HG03571 (cell line): ENCODE results near the gene PILRB.
"Not testable (repeated sequence)": the region's sequence is repeated elsewhere in the genome, so short reads cannot be mapped to it uniquely, and the experiment has no call there.

ENCODE experiments used
- ATAC-seq: cut with Tn5 transposase; IDR thresholded peaks from one replicate; pipeline ENCODE4 v1.9.1; 2021; ENCODE audit not compliant: unreplicated experiment

The PILRB gene

DNA sequence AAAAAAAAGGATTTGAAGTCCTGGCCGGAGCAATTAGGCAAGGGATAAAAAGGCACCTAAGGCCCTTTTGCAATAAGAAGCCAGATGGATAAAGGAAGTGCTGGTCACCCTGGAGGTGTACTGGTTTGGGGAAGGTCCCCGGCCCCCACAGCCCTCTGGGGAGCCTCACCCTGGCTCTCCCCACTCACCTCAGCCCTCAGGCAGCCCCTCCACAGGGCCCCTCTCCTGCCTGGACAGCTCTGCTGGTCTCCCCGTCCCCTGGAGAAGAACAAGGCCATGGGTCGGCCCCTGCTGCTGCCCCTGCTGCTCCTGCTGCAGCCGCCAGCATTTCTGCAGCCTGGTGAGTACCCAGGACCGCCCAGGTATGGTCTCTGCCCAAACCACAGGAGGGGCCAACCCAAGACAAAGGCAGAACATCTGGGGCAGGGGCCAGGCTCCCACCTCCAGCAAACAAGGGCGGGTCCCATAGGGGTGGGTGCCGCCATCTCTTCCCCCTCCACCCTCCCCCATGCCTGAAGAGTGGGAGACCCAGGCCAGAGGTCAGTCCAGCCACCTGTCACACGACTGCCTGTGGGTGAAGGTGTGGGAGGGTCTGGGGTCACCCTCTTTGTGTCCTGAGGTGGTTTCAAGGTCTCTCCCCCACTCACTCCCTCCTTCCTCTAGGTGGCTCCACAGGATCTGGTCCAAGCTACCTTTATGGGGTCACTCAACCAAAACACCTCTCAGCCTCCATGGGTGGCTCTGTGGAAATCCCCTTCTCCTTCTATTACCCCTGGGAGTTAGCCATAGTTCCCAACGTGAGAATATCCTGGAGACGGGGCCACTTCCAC is at the start of gene PILRB:
Gene PILRB (plus strand): TSS at position 91 of the 830 bp plus-strand sequence. CDS start 186 bp downstream, at position 277.
- ATAC-seq, result no peak

DNA sequence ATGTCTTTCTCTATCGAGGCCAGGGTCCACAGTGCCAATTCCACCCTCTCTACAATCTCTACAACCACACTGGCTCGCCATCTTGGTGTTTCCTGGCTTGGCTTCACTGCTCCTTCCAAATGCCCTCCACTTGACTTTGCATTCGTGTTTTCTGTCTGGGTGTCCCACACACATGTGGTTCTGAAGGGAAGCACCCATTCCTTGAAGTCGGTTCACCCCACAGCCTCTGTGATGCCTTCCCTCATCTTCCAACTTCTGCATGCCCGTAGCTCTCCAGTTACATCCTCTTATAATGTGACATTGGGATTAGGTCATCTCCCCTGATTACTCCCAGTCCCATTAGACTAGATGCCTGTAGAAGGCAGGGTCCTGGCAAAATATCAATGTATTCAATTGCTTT is 39.6 kb upstream of the PILRB start:
- not testable (repeated sequence) for ATAC-seq

DNA sequence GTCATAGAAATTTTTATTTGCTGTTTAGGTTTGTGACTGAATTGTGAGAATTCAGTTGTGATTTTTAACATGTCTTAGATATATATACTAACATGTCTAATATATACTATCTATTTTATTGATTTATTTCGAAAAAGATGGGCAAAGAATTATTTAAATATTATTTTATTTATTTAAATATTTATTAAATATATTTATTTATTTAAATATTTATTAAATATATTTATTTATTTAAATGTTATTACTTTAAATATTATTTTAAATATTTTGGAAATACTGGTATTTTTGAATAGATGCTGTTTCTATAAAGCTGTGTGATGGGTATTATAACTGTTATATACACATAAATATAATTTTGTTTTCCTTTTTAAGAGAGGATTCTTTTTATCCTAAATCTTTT is 36.3 kb upstream of the PILRB start:
- not testable (repeated sequence) for ATAC-seq

GRCh38 chr7:100324194-100324593 is 33.7 kb upstream of the PILRB start:
- ATAC-seq, result not testable (repeated sequence)

DNA sequence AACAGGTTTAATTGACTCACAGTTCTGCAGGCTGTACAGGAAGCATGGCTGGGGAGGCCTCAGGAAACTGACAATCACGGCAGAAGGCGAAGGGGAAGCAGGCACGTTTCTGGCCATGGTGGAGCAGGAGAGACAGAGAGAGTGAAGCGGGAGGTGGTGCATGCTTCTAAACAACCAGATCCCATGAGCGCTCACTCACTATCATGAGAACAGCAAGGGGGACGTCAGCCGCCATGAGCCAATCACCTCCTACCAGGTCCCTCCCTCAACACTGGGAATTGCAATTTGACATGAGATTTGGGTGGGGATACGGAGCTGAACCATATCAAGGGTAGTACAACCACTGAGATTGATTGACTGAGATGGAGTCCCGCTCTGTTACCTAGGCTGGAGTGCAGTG is 32.2 kb upstream of the PILRB start:
- not testable (repeated sequence) for ATAC-seq

- ATAC-seq, result not testable (repeated sequence)
Measured at GRCh38 chr7:100326914-100327313, 31.0 kb upstream of the PILRB start.

- peak; percentile 90 for ATAC-seq
Measured at GRCh38 chr7:100335566-100336466, 22.1 kb upstream of the PILRB start.

DNA sequence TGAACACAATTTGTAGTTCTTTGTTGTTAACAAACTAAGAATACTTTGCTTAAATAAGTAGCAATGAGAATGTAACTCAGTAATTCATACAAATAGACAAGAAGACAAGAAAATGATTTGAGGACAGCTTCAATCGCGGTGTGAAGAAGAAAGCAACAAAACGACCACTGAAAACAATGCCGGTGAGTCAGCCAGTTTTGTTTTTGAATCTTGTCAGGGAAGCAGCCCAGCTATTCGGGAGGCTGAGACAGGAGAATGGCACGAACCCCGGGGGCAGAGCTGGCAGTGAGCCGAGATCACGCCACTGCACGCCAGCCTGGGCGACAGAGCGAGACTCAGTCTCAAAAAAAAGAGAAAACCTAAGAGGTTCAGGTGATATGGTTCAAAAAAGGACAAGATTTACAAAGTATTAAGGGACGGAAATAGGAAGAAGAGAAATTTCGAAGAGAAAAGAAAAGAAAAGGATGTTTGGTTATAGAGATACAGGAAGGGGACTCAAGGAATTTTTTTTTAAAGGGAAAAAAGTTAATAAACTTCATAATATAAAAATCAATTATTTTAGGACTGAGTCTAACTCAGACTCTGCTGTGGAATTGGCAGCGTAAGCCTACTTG is 19.7 kb upstream of the PILRB start:
- ATAC-seq, result not testable (repeated sequence)

DNA sequence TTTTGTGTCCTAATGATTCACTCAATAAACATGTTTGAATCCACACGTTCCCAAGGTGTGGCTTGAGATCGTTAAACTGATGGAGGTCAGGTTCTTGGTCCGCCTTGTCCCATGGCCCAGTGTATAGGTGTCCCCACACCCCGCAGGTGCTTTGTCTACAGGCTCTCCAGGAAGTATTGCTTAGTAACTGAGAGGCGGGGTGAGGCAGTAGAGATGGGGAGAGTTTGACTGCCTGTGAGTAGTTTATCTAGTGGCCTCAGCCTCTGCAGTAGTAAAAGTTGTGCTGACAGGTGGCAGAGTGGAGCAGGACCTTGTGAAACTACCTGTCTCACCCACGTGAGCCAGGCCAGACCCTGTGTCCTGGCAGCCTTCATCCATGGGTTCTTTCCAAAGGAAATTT is 16.6 kb upstream of the PILRB start:
- not testable (repeated sequence) for ATAC-seq

DNA sequence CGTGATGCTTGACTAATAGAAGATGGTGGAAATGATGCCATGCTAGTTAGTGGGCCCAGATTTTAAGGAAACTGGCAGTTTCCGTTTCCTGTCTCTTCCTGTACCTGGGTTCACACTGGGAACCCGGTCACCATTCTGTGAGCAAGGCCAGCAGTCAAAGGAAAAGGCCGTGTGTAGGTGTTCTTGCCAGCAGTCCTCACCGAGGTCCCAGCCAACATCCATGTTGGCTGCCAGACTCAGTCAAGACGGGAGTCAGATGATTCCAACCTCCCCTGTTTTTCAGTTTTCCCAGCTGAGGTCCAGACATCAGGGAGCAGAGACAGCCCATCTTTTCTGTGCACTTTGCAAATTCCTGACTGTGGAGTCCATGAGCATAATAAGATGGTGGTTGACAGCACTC is 15.2 kb upstream of the PILRB start:
- no peak for ATAC-seq

DNA sequence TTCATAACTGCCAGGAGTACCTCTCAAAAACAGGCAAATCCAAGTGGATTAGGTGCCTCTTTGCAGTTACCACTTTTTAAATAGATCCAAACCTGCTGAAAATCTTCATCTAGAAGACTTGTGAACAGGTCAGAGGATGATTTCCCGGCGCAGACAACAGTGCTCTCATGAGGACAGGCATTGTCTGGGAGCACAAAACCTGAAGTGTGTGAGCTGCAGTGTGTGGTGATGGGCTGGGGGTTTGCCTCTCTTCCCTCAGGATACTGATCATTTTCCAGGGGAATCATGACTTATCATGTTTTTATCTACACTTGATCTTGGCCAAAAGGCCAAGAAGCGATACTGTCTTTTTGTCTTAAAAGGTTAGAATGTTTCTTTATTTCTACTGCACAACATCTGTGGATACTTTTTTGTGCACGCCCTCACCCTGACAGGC is 13.8 kb upstream of the PILRB start:
- ATAC-seq, result not testable (repeated sequence)

DNA sequence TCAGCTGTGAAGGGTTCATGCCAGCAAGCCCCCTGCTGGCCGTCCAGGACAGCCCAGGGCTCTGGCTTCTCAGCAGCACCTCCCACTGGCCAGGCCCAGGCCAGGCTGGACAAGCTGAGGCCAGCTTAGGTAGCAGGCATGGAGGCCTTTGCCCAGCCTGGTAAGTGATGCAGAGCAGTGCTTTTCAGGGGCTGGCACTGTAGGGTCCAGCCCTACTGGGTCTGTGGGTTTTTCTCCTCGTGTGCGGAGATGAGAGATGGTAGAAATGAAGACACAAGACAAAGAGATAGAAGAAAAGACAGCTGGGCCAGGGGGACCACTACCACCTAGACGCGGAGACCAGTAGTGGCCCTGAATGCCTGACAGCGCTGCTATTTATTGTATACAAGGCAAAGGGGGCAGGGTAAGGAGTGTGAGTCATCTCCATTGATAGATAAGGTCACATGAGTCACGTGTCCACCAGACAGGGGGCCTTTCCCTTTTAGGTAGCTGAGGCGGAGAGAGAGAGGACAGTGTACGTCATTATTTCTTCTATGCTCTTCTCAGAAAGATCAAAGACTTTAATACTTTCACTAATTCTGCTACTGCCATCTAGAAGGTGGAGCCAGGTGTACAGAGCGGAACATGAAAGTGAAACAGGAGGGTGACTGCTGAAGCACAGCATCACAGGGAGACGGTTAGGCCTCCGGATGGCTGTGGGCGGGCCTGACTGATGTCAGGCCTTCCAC is 13.2 kb upstream of the PILRB start:
- ATAC-seq, result peak; percentile 66

GRCh38 chr7:100345288-100345672 is 12.6 kb upstream of the PILRB start:
- ATAC-seq, result peak; percentile 13

- no peak for ATAC-seq
Measured at GRCh38 chr7:100346921-100347320, 11.0 kb upstream of the PILRB start.

DNA sequence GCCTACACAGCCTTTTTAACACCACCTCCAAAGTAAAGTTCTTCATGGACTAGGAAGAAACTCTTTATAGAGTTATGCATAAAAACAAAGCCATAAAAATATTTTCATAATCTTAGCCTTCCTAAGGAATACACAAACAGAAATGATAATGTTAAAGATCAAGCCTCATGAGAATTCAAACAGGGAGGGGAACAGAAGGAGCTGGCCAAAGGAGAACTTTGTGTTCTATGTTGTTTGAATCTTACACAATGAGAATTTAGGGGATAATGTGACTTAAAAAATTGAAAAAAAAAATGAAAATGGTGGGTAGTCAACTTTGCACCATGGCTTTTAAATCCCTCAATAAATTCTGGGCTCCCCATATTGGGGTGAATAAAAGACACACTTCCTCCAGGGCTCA is 9.1 kb upstream of the PILRB start:
- ATAC-seq, result no peak

GRCh38 chr7:100349757-100350156 is 8.2 kb upstream of the PILRB start:
- ATAC-seq, result no peak

DNA sequence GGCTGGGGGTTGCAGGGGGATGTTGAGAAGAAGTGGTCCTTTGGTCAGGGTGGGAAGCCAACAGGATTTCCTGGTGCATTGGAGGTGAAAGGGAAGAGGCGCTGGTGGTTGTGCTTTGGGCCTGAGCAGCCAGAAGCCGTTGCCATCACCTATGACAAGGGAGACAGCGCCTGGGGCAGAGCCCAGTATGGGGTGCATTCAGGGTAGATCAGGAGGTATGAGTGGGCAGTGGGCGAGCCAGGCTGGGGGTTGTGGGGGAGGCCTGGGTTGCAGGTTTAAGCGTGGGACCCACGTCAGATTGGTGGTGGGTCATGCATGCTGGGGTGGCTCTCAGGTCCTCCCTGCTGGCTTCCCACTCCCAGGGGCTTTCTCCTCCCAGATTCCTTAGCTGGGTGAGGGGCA is 6.3 kb upstream of the PILRB start:
- ATAC-seq, result no peak

- not testable (repeated sequence) for ATAC-seq
Measured at GRCh38 chr7:100352230-100352781, 5.6 kb upstream of the PILRB start.

DNA sequence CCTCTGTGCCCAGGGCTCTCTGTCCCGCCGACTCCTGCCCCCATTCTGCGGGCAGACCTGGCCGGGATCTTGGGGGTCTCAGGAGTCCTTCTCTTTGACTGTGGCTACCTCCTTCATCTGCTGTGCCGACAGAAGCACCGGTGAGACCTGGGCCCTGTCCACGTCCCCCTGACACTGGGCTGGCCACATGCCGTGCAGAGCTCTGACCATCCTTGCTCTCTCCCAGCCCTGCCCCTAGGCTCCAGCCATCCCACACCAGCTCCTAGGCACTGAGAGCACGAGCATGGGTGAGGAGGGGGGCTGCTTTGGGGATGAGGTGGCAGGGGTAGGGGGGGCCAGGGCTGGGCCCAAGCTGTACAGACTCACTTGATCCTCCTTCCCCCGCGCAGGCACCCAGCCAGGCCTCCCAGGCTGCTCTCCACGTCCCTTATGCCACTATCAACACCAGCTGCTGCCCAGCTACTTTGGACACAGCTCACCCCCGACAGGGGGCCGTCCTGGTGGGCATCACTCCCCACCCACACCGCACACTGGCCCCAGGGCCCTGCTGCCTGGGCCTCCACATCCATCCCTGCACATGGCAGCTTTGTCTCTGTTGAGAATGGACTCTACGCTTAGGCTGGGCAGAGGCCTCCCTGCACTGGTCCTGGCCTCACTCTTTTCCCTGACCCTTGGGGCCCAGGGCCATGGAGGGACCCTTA is 4.8 kb upstream of the PILRB start:
- no peak for ATAC-seq
